GM23338 (cell line): Measurements from ENCODE around the gene COL18A1. TPM values are rescaled to one million over a fixed set of nuclear protein-coding genes. Genes with fewer than 3 reads are reported as not detected.

Source experiments
- ATAC-seq: fragments of 200-7000 bp; cut with Tn5 transposase; 3 replicates; pipeline ENCODE4 v1.9.1; 2020
- DNase-seq: peaks from one replicate; pipeline ENCODE4 v3.0.0-alpha.2; 2015; ENCODE audit warnings: low spot score
- H2AFZ ChIP-seq: fragments of 200-600 bp; sonication (generic); 2 replicates; pipeline ENCODE4 v1.8.0; 2016; ENCODE audit warnings: antibody characterized with exemption, mild to moderate bottlenecking, moderate library complexity
- H3F3A ChIP-seq: fragments of 200-600 bp; sonication (generic); replicated peaks from 2 replicates; pipeline ENCODE4 v1.8.0; 2017; ENCODE audit warnings: antibody characterized with exemption, mixed run types, low read depth
- H3K27ac ChIP-seq: fragments of 200-600 bp; sonication (generic); 2 replicates; pipeline ENCODE4 v1.6.1; 2016; ENCODE audit warnings: low read depth
- H3K27me3 ChIP-seq: fragments of 200-600 bp; sonication (generic); 2 replicates; pipeline ENCODE4 v1.8.0; 2016; ENCODE audit warnings: mild to moderate bottlenecking, mixed run types, moderate library complexity; ENCODE audit not compliant: insufficient read depth
- H3K36me3 ChIP-seq: fragments of 200-600 bp; sonication (generic); 2 replicates; pipeline ENCODE4 v1.8.0; 2016; ENCODE audit warnings: mild to moderate bottlenecking; ENCODE audit not compliant: insufficient read depth
- H3K4me1 ChIP-seq: fragments of 200-600 bp; sonication (generic); 2 replicates; pipeline ENCODE4 v1.8.0; 2016; ENCODE audit warnings: mild to moderate bottlenecking, moderate library complexity; ENCODE audit not compliant: insufficient read depth
- H3K4me2 ChIP-seq: fragments of 200-600 bp; sonication (generic); 2 replicates; pipeline ENCODE4 v1.7.1; 2017; ENCODE audit warnings: mixed run types
- H3K4me3 ChIP-seq: fragments of 200-600 bp; sonication (generic); 2 replicates; pipeline ENCODE4 v1.6.1; 2016; ENCODE audit warnings: mixed run types
- H3K79me2 ChIP-seq: fragments of 200-600 bp; sonication (generic); replicated peaks from 2 replicates; pipeline ENCODE4 v1.8.0; 2017; ENCODE audit warnings: mild to moderate bottlenecking; ENCODE audit not compliant: insufficient read depth
- H3K9me2 ChIP-seq: fragments of 200-600 bp; sonication (generic); 2 replicates; pipeline ENCODE4 v1.8.0; 2017; ENCODE audit not compliant: insufficient read depth
- H4K20me1 ChIP-seq: fragments of 200-600 bp; sonication (generic); replicated peaks from 2 replicates; pipeline ENCODE4 v1.8.0; 2017; ENCODE audit warnings: mild to moderate bottlenecking; ENCODE audit not compliant: insufficient read depth
- H3K27ac Mint-ChIP-seq: 2 replicates; pipeline ENCODE4 v1.8.0; 2020; ENCODE audit warnings: inconsistent platforms, mild to moderate bottlenecking, moderate library complexity, mixed read lengths
- H3K27me3 Mint-ChIP-seq: 3 replicates; pipeline ENCODE4 v1.8.0; 2022; ENCODE audit warnings: low read depth, mild to moderate bottlenecking, moderate library complexity, mixed read lengths, inconsistent platforms; ENCODE audit not compliant: insufficient read depth, poor library complexity
- H3K36me3 Mint-ChIP-seq: 3 replicates; pipeline ENCODE4 v1.8.0; 2021; ENCODE audit warnings: low read depth, mild to moderate bottlenecking, inconsistent platforms, moderate library complexity, mixed read lengths
- H3K4me1 Mint-ChIP-seq: 3 replicates; pipeline ENCODE4 v1.8.0; 2020; ENCODE audit warnings: mild to moderate bottlenecking, inconsistent platforms, mixed read lengths
- H3K4me3 Mint-ChIP-seq: 3 replicates; pipeline ENCODE4 v1.8.0; 2021; ENCODE audit warnings: moderate library complexity, mild to moderate bottlenecking, inconsistent platforms, mixed read lengths
- H3K9me3 Mint-ChIP-seq: 3 replicates; pipeline ENCODE4 v1.8.0; 2020; ENCODE audit warnings: moderate library complexity, mild to moderate bottlenecking, inconsistent platforms, mixed read lengths
- CREB1 ChIP-seq: fragments of 250-450 bp; sonication (Bioruptor Pico); IDR thresholded peaks from 2 replicates; pipeline ENCODE4 v1.5.0; 2020; ENCODE audit warnings: low read depth, mild to moderate bottlenecking, moderate library complexity
- EZH2 ChIP-seq: fragments of 200-600 bp; sonication (generic); IDR thresholded peaks from one replicate; pipeline ENCODE4 v1.8.0; 2017; ENCODE audit warnings: antibody characterized with exemption, mild to moderate bottlenecking, low read depth; ENCODE audit not compliant: unreplicated experiment
- EZH2phosphoT487 ChIP-seq: fragments of 200-600 bp; sonication (generic); IDR thresholded peaks from one replicate; pipeline ENCODE4 v1.8.1; 2018; ENCODE audit warnings: antibody characterized with exemption; ENCODE audit not compliant: unreplicated experiment
- NANOG ChIP-seq: IDR thresholded peaks from 2 replicates; pipeline ENCODE4 v1.6.1; 2016; ENCODE audit warnings: antibody characterized with exemption, borderline replicate concordance
- ZNF331 ChIP-seq: fragments of 250-450 bp; sonication (Bioruptor Pico); IDR thresholded peaks from 2 replicates; pipeline ENCODE4 v1.5.0; 2020; ENCODE audit warnings: low read depth, mild to moderate bottlenecking, moderate library complexity
- polyA plus RNA-seq: library from polyadenylated mRNA; unstranded; fragments of >200 nt; fragmentation: Nextera tagmentation; extraction: Ambion mirVana; gene quantifications from 2 replicates; pipeline ENCODE4 v1.2.1, GENCODE V29; 2016
- total RNA-seq: library from RNA; depleted of rRNA; stranded (reverse); fragments of >200 nt; shearing (Covaris generic); gene quantifications from 2 replicates; pipeline ENCODE4 v1.2.3, GENCODE V29; 2014
- TF ChIP-seq, protein P1 (sequence below): fragments of 250-450 bp; sonication (Bioruptor Pico); IDR thresholded peaks from 2 replicates; pipeline ENCODE4 v1.5.0; 2020; ENCODE audit warnings: mild to moderate bottlenecking, moderate library complexity
- TF ChIP-seq, protein P2 (sequence below), 2 experiments: fragments of 200-600 bp in 1 of 2; sonication (generic) in 1 of 2; conservative IDR thresholded peaks; 2 replicates each; pipeline versions ENCODE4 v1.5.1 to v1.6.1; 2016 to 2017; ENCODE audit warnings: antibody characterized with exemption in 2 of 2, low read depth in 2 of 2, mild to moderate bottlenecking in 2 of 2, moderate library complexity in 1 of 2

The COL18A1 gene
- total and polyA plus RNA-seq, 2 experiments from 2014 or later = 38.4 to 430 TPM

DNA sequence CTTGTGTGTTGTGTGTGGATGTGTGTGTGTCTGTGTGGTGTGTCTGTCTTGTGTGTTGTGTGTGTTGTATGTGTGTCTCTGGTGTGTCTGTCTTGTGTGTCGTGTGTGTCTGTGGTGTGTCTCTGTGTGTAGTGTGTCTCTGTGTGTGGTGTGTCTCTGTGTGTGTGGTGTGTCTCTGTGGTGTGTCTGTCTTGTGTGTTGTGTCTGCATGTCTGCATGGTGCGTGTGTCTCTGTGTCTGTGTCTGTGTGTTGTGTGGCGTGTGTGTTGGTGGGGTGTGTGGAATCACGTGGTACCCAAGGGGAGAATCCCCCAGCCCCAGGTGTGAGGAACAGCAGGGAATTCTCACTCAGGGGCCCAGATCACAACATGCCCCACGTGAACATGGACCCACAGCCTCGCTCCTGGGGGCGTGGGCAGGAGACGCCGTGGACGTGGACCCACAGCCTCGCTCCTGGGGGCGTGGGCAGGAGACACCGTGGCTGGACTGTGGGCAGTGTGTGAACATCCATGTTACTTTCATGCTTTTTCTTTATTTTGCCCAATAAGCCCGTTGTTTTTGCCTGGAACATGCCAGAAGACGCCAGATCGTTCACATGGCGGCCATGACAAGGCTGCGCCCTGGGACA is 69.5 kb downstream of the COL18A1 start:
- Histone ChIP-seq H3K79me2 (peaks cover 48% of the 10 kb centered on the region), H3K4me1 (no peaks in the 10 kb centered on the region), H3K36me3 (peaks cover 17% of the 10 kb centered on the region), H4K20me1 (peaks cover 28% of the 10 kb centered on the region), H2AFZ (no peak overlapping the region), H3K4me2 (no peak overlapping the region), H3K27me3 (no peaks in the 10 kb centered on the region), H3K9me2 (no peaks in the 10 kb centered on the region), H3F3A (peaks cover 26% of the 10 kb centered on the region), H3K27ac (no peak overlapping the region), H3K4me3 (no peak overlapping the region)
- Mint-ChIP-seq H3K27ac (0 out of 2 replicates have a peak overlapping the region, but pooled peaks have one; percentile 1), H3K36me3 (peaks cover 53% of the 10 kb centered on the region), H3K27me3 (peaks cover 29% of the 10 kb centered on the region), H3K4me1 (peaks cover 20% of the 10 kb centered on the region), H3K4me3 (no peak overlapping the region), H3K9me3 (peaks cover 8% of the 10 kb centered on the region)
- TF ChIP-seq NANOG = no peak
- no peak for TF ChIP-seq EZH2phosphoT487
- no peak for TF ChIP-seq CREB1 (CRISPR knock-in tag)
- TF ChIP-seq, protein P1, sequence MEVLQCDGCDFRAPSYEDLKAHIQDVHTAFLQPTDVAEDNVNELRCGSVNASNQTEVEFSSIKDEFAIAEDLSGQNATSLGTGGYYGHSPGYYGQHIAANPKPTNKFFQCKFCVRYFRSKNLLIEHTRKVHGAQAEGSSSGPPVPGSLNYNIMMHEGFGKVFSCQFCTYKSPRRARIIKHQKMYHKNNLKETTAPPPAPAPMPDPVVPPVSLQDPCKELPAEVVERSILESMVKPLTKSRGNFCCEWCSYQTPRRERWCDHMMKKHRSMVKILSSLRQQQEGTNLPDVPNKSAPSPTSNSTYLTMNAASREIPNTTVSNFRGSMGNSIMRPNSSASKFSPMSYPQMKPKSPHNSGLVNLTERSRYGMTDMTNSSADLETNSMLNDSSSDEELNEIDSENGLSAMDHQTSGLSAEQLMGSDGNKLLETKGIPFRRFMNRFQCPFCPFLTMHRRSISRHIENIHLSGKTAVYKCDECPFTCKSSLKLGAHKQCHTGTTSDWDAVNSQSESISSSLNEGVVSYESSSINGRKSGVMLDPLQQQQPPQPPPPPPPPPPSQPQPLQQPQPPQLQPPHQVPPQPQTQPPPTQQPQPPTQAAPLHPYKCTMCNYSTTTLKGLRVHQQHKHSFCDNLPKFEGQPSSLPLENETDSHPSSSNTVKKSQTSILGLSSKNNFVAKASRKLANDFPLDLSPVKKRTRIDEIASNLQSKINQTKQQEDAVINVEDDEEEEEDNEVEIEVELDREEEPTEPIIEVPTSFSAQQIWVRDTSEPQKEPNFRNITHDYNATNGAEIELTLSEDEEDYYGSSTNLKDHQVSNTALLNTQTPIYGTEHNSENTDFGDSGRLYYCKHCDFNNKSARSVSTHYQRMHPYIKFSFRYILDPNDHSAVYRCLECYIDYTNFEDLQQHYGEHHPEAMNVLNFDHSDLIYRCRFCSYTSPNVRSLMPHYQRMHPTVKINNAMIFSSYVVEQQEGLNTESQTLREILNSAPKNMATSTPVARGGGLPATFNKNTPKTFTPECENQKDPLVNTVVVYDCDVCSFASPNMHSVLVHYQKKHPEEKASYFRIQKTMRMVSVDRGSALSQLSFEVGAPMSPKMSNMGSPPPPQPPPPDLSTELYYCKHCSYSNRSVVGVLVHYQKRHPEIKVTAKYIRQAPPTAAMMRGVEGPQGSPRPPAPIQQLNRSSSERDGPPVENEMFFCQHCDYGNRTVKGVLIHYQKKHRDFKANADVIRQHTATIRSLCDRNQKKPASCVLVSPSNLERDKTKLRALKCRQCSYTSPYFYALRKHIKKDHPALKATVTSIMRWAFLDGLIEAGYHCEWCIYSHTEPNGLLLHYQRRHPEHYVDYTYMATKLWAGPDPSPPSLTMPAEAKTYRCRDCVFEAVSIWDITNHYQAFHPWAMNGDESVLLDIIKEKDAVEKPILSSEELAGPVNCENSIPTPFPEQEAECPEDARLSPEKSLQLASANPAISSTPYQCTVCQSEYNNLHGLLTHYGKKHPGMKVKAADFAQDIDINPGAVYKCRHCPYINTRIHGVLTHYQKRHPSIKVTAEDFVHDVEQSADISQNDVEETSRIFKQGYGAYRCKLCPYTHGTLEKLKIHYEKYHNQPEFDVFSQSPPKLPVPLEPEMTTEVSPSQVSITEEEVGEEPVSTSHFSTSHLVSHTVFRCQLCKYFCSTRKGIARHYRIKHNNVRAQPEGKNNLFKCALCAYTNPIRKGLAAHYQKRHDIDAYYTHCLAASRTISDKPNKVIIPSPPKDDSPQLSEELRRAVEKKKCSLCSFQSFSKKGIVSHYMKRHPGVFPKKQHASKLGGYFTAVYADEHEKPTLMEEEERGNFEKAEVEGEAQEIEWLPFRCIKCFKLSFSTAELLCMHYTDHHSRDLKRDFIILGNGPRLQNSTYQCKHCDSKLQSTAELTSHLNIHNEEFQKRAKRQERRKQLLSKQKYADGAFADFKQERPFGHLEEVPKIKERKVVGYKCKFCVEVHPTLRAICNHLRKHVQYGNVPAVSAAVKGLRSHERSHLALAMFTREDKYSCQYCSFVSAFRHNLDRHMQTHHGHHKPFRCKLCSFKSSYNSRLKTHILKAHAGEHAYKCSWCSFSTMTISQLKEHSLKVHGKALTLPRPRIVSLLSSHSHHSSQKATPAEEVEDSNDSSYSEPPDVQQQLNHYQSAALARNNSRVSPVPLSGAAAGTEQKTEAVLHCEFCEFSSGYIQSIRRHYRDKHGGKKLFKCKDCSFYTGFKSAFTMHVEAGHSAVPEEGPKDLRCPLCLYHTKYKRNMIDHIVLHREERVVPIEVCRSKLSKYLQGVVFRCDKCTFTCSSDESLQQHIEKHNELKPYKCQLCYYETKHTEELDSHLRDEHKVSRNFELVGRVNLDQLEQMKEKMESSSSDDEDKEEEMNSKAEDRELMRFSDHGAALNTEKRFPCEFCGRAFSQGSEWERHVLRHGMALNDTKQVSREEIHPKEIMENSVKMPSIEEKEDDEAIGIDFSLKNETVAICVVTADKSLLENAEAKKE (CRISPR knock-in tag) = no peak
- no peak for TF ChIP-seq EZH2
- TF ChIP-seq, protein P2, sequence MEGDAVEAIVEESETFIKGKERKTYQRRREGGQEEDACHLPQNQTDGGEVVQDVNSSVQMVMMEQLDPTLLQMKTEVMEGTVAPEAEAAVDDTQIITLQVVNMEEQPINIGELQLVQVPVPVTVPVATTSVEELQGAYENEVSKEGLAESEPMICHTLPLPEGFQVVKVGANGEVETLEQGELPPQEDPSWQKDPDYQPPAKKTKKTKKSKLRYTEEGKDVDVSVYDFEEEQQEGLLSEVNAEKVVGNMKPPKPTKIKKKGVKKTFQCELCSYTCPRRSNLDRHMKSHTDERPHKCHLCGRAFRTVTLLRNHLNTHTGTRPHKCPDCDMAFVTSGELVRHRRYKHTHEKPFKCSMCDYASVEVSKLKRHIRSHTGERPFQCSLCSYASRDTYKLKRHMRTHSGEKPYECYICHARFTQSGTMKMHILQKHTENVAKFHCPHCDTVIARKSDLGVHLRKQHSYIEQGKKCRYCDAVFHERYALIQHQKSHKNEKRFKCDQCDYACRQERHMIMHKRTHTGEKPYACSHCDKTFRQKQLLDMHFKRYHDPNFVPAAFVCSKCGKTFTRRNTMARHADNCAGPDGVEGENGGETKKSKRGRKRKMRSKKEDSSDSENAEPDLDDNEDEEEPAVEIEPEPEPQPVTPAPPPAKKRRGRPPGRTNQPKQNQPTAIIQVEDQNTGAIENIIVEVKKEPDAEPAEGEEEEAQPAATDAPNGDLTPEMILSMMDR (conservative IDR thresholded peaks at IDR 0.05; ENCODE audit: low read depth in 2 of 2) = no peak
- no peak for TF ChIP-seq ZNF331
- ATAC-seq (no peak), DNase-seq (no peak)
